HepG2 (cell line): ENCODE results near the gene SV2A. TPM values are rescaled to one million over a fixed set of nuclear protein-coding genes. Genes with fewer than 3 reads are reported as not detected.

Experiments used
- ATAC-seq: fragments of 200-7000 bp; cut with Tn5 transposase; 3 replicates; pipeline ENCODE4 v1.9.1; 2020; ENCODE audit warnings: mild to moderate bottlenecking, moderate library complexity
- BruUV-seq: library from RNA; stranded (reverse); fragments of 400-500 nt; replicated peaks from 2 replicates; lab custom pipeline; 2021; lab: Mats Ljungman, UMichigan
- CTCF ChIA-PET: fragments of 300-600 bp; formaldehyde crosslinking; extraction: SDS; loops from one replicate; lab custom pipeline; 2021; ENCODE audit warnings: low total read pairs, inconsistent platforms, low intra/inter-chr PET ratio; lab: Yijun Ruan, JAX
- POLR2A ChIA-PET: fragments of 350-600 bp; sonication (Branson Sonifier 250); formaldehyde crosslinking; loops from one replicate; lab custom pipeline; 2020; ENCODE audit warnings: antibody characterized with exemption, inconsistent platforms; lab: Yijun Ruan, JAX
- DNase-seq: peaks from one replicate; pipeline ENCODE4 v3.0.0-alpha.2; 2015; ENCODE audit warnings: low spot score
- FAIRE-seq: peaks from 3 replicates; lab custom pipeline; 2011; peaks lifted over from hg19 to GRCh38; lab: Jason Lieb, UNC
- H2AFZ ChIP-seq: one replicate; pipeline ENCODE4 v1.6.1; 2011; ENCODE audit warnings: low read length, inconsistent platforms
- H3K27ac ChIP-seq: fragments of 300-600 bp; 3 replicates; pipeline ENCODE4 v1.8.0; 2011; ENCODE audit warnings: mixed run types, mild to moderate bottlenecking, mixed read lengths, low read length, inconsistent platforms; ENCODE audit not compliant: insufficient read depth; ENCODE audit errors: extremely low read length
- H3K27me3 ChIP-seq, 2 experiments: fragments of 200-600 bp in 1 of 2; 2 replicates in 1 of 2; 3 replicates in 1 of 2; pipeline versions ENCODE4 v1.6.0 to v1.8.0; 2011; ENCODE audit warnings: low read length in 2 of 2, mild to moderate bottlenecking in 2 of 2, moderate library complexity in 2 of 2, inconsistent platforms in 1 of 2; ENCODE audit not compliant: insufficient read depth in 2 of 2, control insufficient read depth in 1 of 2
- H3K36me3 ChIP-seq, 2 experiments: fragments of 200-600 bp in 1 of 2; replicated peaks in 1 of 2; 2 replicates in 1 of 2; 3 replicates in 1 of 2; pipeline versions ENCODE4 v1.5.1 to v1.8.0; 2011; ENCODE audit warnings: low read length in 2 of 2, inconsistent platforms in 1 of 2; ENCODE audit not compliant: insufficient read depth in 2 of 2, control insufficient read depth in 1 of 2
- H3K4me1 ChIP-seq: 2 replicates; pipeline ENCODE4 v1.5.1; 2012; ENCODE audit warnings: low read length, inconsistent platforms; ENCODE audit not compliant: insufficient read depth
- H3K4me2 ChIP-seq: 2 replicates; pipeline ENCODE4 v1.6.0; 2011; ENCODE audit warnings: low read depth, low read length, inconsistent platforms
- H3K4me3 ChIP-seq, 3 experiments: fragments of 200-600 bp in 1 of 3; sonication (generic), shearing (Covaris generic) in 1 of 3; replicated peaks in 1 of 3; 2 replicates each; pipeline ENCODE4 v1.5.1; 2011 to 2016; ENCODE audit warnings: low read length in 3 of 3, inconsistent platforms in 2 of 3, low read depth in 2 of 3, mild to moderate bottlenecking in 2 of 3, control low read depth in 1 of 3, mixed read lengths in 1 of 3; ENCODE audit not compliant: insufficient read depth in 1 of 3
- H3K79me2 ChIP-seq: one replicate; pipeline ENCODE4 v1.6.1; 2011; ENCODE audit warnings: low read length, inconsistent platforms; ENCODE audit not compliant: insufficient read depth
- H3K9ac ChIP-seq: 2 replicates; pipeline ENCODE4 v1.6.0; 2011; ENCODE audit warnings: mild to moderate bottlenecking, low read depth, low read length, inconsistent platforms; ENCODE audit not compliant: insufficient read depth
- H3K9me3 ChIP-seq: 2 replicates; pipeline ENCODE4 v1.5.1; 2012; ENCODE audit warnings: mild to moderate bottlenecking, low read length
- H4K20me1 ChIP-seq: 2 replicates; pipeline ENCODE4 v1.6.0; 2011; ENCODE audit warnings: inconsistent platforms, mild to moderate bottlenecking, low read length, moderate library complexity; ENCODE audit not compliant: insufficient read depth
- CCDC6 ChIP-seq: sonication (generic); formaldehyde crosslinking; IDR thresholded peaks from 2 replicates; pipeline ENCODE4 v1.8.1; 2022; ENCODE audit warnings: mild to moderate bottlenecking, missing genetic modification reagents, moderate library complexity
- DPF2 ChIP-seq: sonication (generic); formaldehyde crosslinking; IDR thresholded peaks from 2 replicates; pipeline ENCODE4 v1.4.0; 2020; ENCODE audit warnings: mild to moderate bottlenecking, low read depth, missing genetic modification reagents, borderline replicate concordance
- HDAC1 ChIP-seq: sonication (generic); formaldehyde crosslinking; IDR thresholded peaks from 2 replicates; pipeline ENCODE4 v1.5.1; 2020; ENCODE audit warnings: mild to moderate bottlenecking, missing genetic modification reagents
- NFYC ChIP-seq: IDR thresholded peaks from 2 replicates; pipeline ENCODE4 v1.6.1; 2016; ENCODE audit warnings: missing genetic modification reagents, missing compliant biosample characterization
- POLR2AphosphoS5 ChIP-seq: IDR thresholded peaks from 2 replicates; pipeline ENCODE4 v1.6.1; 2012; ENCODE audit warnings: low read depth, low read length
- SMAD1 ChIP-seq: sonication (generic); formaldehyde crosslinking; IDR thresholded peaks from 2 replicates; pipeline ENCODE4 v1.4.0; 2020; ENCODE audit warnings: missing genetic modification reagents, low read depth, mild to moderate bottlenecking, borderline replicate concordance
- SOX6 ChIP-seq, 2 experiments: fragments of 450-650 bp in 1 of 2; sonication (generic) in 1 of 2; formaldehyde crosslinking in 1 of 2; IDR thresholded peaks; 2 replicates each; pipeline versions ENCODE4 v1.4.0 to v1.6.1; 2017 to 2020; ENCODE audit warnings: antibody characterized with exemption in 1 of 2, mild to moderate bottlenecking in 1 of 2, missing genetic modification reagents in 1 of 2
- XBP1 ChIP-seq: sonication (generic); formaldehyde crosslinking; IDR thresholded peaks from 2 replicates; pipeline ENCODE4 v1.5.0; 2020; ENCODE audit warnings: missing genetic modification reagents
- ZBTB42 ChIP-seq: sonication (generic); formaldehyde crosslinking; IDR thresholded peaks from 2 replicates; pipeline ENCODE4 v1.5.0; 2020; ENCODE audit warnings: mild to moderate bottlenecking, missing genetic modification reagents
- ZFP82 ChIP-seq: sonication (generic); formaldehyde crosslinking; IDR thresholded peaks from 2 replicates; pipeline ENCODE4 v1.5.1; 2020; ENCODE audit warnings: mild to moderate bottlenecking, missing genetic modification reagents, borderline replicate concordance
- ZNF547 ChIP-seq: sonication (generic); formaldehyde crosslinking; IDR thresholded peaks from 2 replicates; pipeline ENCODE4 v1.5.1; 2020; ENCODE audit warnings: mild to moderate bottlenecking, missing genetic modification reagents
- ZNF670 ChIP-seq: sonication (generic); formaldehyde crosslinking; IDR thresholded peaks from 2 replicates; pipeline ENCODE4 v1.8.0; 2022; ENCODE audit warnings: mild to moderate bottlenecking, missing genetic modification reagents, borderline replicate concordance
- WGBS: methylation state at CpG from one replicate; pipeline ENCODE4 v1.1.6; 2017; ENCODE audit warnings: low lambda C conversion rate; 5-methylcytosine and 5-hydroxymethylcytosine counted together
- in situ Hi-C: cut with HindIII; loops from 2 replicates; pipeline ENCODE4 v1.10.0; 2017; ENCODE audit warnings: low pct_unique_long_range_greater_than_20kb; ENCODE audit not compliant: extremely low pct_ligation_motif_present
- intact Hi-C: fragments of 100-400 bp; cut with micrococcal nuclease; formaldehyde crosslinking; loops from one replicate; pipeline ENCODE4 v1.10.0; 2022; ENCODE audit not compliant: unreplicated experiment
- polyA plus RNA-seq, 8 experiments: library from polyadenylated mRNA; depleted of rRNA in 3 of 8; stranded (reverse) in 7 of 8; unstranded in 1 of 8; fragments of >200 nt; fragmentation: Illumina TruSeq in 4 of 8; extraction: Trizol in 4 of 8; gene quantifications; 2 replicates each; pipeline versions ENCODE4 v1.2.1 to v1.2.3, GENCODE V29; 2011 to 2016; ENCODE audit warnings: low read depth in 4 of 8, missing spikeins in 1 of 8, mixed read lengths in 1 of 8; ENCODE audit not compliant: insufficient read depth in 1 of 8
- total RNA-seq, 5 experiments: library from RNA; depleted of rRNA; stranded (reverse); fragments of >200 nt; fragmentation: Illumina TruSeq; extraction: Trizol; gene quantifications; 2 replicates each; pipeline ENCODE4 v1.2.3, GENCODE V29; 2016; ENCODE audit warnings: low read depth in 1 of 5
- TF ChIP-seq, protein P1 (sequence below), 2 experiments: fragments of 450-650 bp in 1 of 2; sonication (generic) in 1 of 2; formaldehyde crosslinking in 1 of 2; IDR thresholded peaks; 2 replicates each; pipeline versions ENCODE4 v1.6.1 to v1.8.0; 2016 to 2022; ENCODE audit warnings: antibody characterized with exemption in 1 of 2, mild to moderate bottlenecking in 1 of 2, missing genetic modification reagents in 1 of 2
- TF ChIP-seq, protein P2 (sequence below): IDR thresholded peaks from 2 replicates; pipeline ENCODE4 v1.6.1; 2012; ENCODE audit warnings: inconsistent platforms

SV2A gene
- total and polyA plus RNA-seq, 2 of the 13 experiments (the other 11 are each of a cell fraction or from before 2014, with no cell fraction given) = 0.84 to 1.9 TPM

DNA sequence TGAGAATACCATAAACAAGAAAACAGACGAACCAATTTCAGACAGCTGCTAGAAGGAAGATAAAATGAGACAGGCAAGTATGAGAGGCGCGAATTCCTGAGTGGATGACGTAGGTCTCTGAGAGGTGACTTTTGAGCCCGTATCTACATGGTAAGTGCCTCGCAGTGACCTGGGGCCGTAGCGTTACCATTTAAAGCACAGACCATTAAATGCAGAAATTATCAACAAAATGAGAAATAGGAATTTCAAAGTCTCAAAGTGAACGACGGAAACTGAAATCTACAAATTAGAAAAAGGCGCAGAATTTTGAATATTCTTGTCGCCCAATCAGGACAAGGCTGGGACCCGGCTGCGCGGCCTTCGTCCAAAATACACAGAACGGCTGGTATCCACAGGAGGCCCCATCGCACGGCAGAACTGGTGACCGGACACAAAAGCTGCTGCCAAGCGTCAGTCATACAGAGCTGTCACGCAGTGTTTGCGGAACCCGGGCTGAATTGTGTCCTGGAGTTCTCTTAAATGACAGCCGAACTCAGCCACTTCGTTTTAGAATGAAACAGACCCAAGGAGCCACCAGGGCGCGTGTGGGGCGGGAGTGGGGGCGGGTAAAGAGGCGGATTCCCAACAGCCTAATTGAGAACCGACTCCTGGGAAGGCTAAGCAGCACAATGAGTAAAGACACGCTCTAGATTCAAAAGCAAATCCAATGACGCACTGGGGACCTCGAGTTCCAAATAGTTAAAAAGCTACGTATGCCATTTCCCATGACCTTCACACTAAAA is 32.1 kb downstream of the SV2A start:
- DNase-seq (peak; percentile 88), FAIRE-seq (peak; percentile 37), ATAC-seq (peak; percentile 73)
- Histone ChIP-seq H3K27ac (peak overlapping the region; percentile 95), H3K4me2 (peak overlapping the region; percentile 98), H3K4me1 (peaks cover 39% of the 10 kb centered on the region), H3K79me2 (peaks cover 3% of the 10 kb centered on the region), H3K9ac (peak overlapping the region; percentile 87), H3K27me3 (no peaks in the 10 kb centered on the region; a peak in 1 of 5 replicates), H4K20me1 (no peaks in the 10 kb centered on the region), H3K4me3 (peak overlapping the region; percentile 64 to 76 (median 67)), H2AFZ (no peak overlapping the region), H3K9me3 (no peaks in the 10 kb centered on the region), H3K36me3 (no peaks in the 10 kb centered on the region)
- intact Hi-C loops (no loop called here), in situ Hi-C loops (no loop called here)
- POLR2A ChIA-PET = interaction anchor here (1.0 to 5.4 kb wide), 9 partner anchors 8 to 301 kb away, joined by 3 to 74 read pairs (median 25); partner anchors contain the start of genes MTMR11 and OTUD7B
- CTCF ChIA-PET = no interaction called here
- no TSS peak for BruUV-seq
- 1% methylated on average over 35 of the region's 36 CpGs for WGBS
- 0 out of 2 replicates have a peak, but pooled peaks have one; percentile 43 for TF ChIP-seq SMAD1 (CRISPR knock-in tag)
- peak; percentile 24; the same call in 1 of the 2 replicates for TF ChIP-seq POLR2AphosphoS5
- TF ChIP-seq, protein P1, sequence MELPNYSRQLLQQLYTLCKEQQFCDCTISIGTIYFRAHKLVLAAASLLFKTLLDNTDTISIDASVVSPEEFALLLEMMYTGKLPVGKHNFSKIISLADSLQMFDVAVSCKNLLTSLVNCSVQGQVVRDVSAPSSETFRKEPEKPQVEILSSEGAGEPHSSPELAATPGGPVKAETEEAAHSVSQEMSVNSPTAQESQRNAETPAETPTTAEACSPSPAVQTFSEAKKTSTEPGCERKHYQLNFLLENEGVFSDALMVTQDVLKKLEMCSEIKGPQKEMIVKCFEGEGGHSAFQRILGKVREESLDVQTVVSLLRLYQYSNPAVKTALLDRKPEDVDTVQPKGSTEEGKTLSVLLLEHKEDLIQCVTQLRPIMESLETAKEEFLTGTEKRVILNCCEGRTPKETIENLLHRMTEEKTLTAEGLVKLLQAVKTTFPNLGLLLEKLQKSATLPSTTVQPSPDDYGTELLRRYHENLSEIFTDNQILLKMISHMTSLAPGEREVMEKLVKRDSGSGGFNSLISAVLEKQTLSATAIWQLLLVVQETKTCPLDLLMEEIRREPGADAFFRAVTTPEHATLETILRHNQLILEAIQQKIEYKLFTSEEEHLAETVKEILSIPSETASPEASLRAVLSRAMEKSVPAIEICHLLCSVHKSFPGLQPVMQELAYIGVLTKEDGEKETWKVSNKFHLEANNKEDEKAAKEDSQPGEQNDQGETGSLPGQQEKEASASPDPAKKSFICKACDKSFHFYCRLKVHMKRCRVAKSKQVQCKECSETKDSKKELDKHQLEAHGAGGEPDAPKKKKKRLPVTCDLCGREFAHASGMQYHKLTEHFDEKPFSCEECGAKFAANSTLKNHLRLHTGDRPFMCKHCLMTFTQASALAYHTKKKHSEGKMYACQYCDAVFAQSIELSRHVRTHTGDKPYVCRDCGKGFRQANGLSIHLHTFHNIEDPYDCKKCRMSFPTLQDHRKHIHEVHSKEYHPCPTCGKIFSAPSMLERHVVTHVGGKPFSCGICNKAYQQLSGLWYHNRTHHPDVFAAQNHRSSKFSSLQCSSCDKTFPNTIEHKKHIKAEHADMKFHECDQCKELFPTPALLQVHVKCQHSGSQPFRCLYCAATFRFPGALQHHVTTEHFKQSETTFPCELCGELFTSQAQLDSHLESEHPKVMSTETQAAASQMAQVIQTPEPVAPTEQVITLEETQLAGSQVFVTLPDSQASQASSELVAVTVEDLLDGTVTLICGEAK (IDR thresholded peaks at IDR 0.05) = no peak
- TF ChIP-seq, protein P1 (CRISPR knock-in tag; IDR thresholded peaks at IDR 0.05) = no peak
- TF ChIP-seq NFYC (CRISPR knock-in tag) = peak; percentile 70
- peak; percentile 60; the same call in 1 of the 2 replicates for TF ChIP-seq ZFP82
- no peak for TF ChIP-seq DPF2 (CRISPR knock-in tag)
- peak; percentile 45; the same call in 1 of the 2 replicates for TF ChIP-seq CCDC6 (CRISPR knock-in tag)
- TF ChIP-seq ZNF547 = 0 out of 2 replicates have a peak, but pooled peaks have one; percentile 42
- 0 out of 2 replicates have a peak, but pooled peaks have one; percentile 32 for TF ChIP-seq ZNF670 (CRISPR knock-in tag)
- TF ChIP-seq SOX6 (IDR thresholded peaks at IDR 0.05) = no peak
- peak; percentile 38; the same call in 1 of the 2 replicates for TF ChIP-seq SOX6 (CRISPR knock-in tag; IDR thresholded peaks at IDR 0.05)
- no peak for TF ChIP-seq ZBTB42 (CRISPR knock-in tag)
- TF ChIP-seq XBP1 (CRISPR knock-in tag) = peak; percentile 42; the same call in 1 of the 2 replicates
- TF ChIP-seq HDAC1 = peak; percentile 72
- TF ChIP-seq, protein P2, sequence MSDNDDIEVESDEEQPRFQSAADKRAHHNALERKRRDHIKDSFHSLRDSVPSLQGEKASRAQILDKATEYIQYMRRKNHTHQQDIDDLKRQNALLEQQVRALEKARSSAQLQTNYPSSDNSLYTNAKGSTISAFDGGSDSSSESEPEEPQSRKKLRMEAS = peak; percentile 40
